MV-4-11 (cell line): ENCODE results near the gene PPIP5K2.

ENCODE experiments used
- DNase-seq: peaks from one replicate; lab custom pipeline; 2025; lab: John Stamatoyannopoulos, UW

Gene PPIP5K2

DNA sequence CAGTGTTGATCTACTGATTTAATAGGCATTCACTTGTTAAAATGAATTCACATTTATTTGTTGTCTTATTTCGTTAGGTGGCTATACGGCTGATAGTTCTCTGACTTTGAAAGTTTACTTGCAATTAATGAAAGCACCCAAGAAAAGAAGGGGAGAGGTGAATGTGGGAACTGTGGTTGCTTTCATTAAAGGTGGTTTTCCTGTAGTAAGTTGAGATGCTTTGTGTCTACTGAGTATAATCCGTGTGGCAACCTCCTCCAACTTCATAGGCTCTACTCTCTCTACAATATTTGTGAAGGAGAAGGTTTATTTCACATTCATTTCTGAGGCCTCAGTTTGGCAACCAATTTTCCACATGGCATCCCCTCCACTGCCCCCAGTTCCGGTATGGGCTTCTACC, 125.7 kb downstream of the PPIP5K2 start:
- DNase-seq: no peak

DNA sequence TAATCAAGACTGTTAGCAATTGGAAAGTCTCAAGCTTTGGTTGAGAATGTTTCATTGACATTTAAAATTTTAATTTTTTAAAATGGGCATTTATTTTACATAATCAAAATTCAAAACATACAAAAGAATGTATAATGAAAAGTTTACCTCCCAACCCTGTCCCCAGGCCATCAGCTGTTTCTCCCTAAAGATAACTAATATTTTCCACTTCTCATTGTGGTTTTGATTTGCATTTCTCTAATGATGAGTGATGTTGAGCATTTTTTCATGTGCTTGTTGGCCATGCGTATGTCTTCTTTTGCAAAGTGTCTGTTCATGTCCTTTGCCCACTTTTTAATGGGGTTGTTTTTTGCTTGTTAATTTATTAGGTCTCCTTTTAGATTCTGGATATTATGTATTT, 127.0 kb downstream of the PPIP5K2 start:
- DNase-seq: no peak

DNA sequence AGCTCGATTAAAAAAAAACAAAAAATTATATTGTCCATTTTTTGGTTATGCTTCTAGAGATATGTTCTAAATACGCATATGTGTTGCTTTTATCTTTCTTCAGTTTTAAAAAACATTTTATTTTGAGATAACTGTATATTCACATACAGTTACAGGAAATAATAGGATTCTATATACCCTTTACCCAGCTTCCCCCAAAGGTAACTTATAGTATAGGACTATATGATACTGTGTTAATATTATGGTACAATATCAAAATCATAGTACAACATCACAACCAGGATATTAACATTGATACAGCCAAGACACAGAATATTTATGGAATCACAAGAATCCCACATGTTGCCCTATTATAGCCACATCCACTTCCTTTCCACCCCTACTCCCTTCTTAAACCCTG, 129.0 kb downstream of the PPIP5K2 start:
- DNase-seq: no peak

DNA sequence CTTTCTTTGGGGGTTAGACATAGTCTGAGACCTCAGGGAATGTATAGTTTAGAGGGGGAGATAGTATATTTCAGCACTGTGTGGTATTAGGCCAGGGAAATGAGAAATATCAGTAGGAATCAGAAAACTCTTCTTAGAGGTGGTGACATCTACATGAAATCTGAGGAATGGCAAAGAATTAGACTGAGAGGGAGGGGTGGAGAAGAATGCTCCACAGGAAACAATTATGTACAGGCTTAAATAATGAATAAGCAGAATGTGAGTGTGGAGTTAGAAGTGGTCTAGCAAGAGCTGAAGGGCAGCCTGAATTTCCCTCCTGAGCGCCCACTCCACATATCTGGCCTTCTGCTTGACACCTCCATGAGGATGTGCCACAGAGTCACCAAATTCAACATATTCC, 134.8 kb downstream of the PPIP5K2 start:
- no peak for DNase-seq

DNA sequence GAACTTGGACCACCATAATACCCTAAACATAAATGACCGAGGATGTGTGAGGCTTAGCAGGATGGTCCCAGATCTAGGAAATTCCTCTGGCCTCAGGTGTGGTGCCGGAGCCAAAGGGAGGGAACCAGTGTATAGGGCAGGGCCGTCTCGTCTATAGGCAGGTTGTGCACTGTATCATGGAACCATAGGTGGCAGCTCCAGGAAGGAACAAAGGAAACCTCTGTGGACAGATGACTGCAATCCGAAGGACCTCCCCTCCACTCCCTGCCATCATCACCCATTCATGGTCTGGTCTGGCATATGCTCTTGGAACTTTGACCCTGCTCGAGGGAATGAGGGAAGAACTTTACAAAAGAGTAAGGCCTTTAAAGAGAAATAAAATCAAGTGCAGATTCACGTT, 135.6 kb downstream of the PPIP5K2 start:
- DNase-seq: no peak

DNA sequence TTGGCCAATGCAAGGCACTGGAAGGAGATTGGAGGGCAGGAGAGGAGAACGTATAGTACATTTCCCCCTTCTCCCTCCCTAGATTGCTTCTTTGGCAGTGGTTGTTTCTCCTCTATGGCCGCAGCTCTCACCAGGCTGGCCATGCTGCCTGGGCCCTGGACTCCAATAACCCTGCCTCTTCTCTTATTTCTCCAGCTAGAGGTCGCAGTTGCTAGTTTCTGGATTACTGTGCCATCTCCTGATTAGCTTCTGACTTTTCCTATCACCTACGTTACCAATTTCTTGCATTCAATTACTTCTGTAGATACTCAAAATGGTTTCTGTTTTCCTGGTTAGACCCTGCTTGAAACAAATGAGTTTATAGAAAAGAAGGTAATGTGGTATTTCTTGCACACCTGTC, 136.1 kb downstream of the PPIP5K2 start:
- no peak for DNase-seq

DNA sequence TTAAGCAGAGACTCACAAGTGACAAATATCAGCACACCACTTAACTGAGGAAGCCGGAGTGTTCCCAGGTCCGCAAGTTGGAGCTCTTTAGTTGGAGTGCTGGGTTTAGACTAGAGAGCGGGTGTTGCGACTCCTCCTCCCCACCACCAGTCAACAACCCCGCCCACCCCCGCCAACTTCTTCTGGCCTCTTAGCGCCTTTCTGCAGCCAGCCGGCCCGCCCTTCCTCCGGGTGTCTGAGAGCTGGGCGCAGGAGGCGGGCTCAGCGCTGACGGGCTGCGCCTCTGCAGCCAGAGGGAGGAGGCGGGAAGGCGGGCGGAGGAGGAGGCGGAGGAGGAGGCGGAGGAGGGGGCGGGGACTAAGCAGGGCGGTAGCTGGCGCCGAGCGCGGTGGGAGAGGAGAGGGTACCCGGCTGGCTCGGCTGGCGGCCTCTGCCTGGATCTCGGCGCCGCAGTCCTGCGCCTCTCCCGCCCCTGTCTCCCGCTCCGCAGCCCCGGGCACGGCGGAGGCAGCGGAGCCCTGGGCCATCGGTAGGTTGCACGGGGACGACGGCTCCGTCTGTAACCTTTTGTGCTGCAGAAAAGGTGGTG, 138.4 kb downstream of the PPIP5K2 start, which contains the start of gene MACIR:
TSS of gene MACIR (plus strand) at position 396 of the 589 bp plus-strand sequence. CDS start 17,157 bp downstream, outside the sequence.
- DNase-seq: peak; percentile 96

DNA sequence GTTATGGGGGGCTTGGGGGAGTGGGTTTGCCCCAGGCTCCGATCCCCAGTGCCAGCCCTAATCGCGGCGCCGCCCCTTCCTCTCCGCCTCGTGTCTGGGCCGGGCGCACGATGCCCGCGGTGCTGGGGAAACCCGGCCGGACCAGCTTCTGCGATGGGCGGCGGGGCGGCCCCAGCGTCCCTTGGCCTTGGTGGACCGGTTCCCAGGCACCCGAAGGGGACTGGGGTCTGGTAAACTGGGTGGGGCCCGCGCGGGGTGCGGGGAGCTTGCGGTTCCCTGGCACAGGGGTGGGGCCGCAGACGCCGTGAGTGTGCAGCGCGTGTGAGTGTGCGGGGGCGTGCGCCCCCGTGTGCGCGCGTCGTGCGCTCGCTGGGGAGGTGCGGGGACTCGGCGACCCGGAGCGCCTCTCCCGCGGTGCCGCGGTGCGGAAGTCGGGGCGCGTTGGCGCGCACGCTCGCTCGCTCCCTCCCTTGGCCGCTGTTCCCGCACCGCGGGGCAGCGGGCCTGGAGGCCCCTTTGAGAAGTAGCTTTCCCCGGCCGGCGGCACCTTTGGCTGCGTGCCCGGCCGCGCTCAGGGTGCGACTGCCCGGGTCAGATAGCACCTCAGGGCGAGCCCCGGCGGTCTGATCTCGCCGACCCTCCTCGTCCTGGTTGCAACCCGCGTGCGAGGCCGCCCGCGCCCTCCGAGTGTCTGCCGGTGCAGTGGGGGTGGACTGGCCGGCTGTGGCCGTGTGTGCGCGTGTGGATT, 139.0 kb downstream of the PPIP5K2 start:
- DNase-seq: peak; percentile 55

DNA sequence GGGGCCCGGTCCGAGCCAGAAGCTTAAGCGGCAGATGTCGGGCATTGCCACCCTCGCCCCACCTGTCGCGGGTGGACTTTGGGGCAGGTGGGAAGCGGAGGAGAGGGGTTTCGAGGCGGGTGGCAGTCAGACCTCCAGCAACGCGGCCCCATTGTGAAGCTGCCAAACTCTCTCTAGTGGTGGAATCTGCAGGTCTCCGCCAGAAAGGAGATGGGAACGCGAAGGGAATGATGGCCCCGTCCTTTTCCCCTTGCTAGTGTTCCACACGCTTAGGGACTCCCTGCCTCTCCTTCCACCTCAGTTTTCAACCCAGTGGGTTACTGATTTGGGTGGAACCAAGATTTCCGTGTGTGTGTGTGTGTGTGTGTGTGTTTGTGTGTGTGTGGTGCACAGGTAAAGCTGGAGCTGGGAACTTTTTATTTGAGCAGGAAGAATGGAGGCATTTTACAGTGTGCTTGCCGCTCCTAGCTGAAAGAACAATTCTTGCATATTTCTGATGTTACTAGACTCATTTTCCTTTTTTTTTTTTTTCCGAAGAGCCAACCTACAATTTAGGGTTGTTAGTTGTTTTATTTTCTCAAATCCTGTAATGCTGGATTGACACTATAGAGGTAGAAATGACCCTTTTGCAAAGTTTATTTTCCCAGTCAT, 139.7 kb downstream of the PPIP5K2 start:
- no peak for DNase-seq

DNA sequence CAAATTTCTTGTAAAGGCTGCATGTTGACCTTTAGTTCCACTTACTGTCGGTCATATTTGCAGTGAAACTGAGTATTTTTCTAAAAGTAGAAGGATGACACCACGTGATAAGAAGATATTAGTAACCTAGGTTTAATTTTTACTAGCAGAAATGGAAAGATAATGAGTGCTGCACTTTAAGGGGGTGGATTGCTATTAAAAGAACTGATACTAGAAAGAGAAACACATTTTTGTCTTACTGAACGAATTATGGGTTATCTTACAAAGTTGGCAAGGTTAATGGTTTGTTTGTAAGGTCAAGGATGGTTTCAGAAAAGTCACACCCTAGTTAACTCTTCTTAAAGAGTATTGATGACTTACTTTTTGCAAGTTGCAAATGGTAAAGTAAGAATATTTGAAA, 140.8 kb downstream of the PPIP5K2 start:
- no peak for DNase-seq
